Epithelial cell of prostate (primary cell): ENCODE data around the gene NRM.
"Not testable (repeated sequence)": the region's sequence is repeated elsewhere in the genome, so short reads cannot be mapped to it uniquely, and the experiment has no call there.

Experiments
- DNase-seq: peaks from one replicate; pipeline ENCODE4 v3.0.0-alpha.2; 2011; ENCODE audit warnings: low read depth, low spot score
- H3K27ac ChIP-seq: fragments of 450-650 bp; 2 replicates; pipeline ENCODE4 v1.5.1; 2017; ENCODE audit warnings: mild to moderate bottlenecking

NRM gene

DNA sequence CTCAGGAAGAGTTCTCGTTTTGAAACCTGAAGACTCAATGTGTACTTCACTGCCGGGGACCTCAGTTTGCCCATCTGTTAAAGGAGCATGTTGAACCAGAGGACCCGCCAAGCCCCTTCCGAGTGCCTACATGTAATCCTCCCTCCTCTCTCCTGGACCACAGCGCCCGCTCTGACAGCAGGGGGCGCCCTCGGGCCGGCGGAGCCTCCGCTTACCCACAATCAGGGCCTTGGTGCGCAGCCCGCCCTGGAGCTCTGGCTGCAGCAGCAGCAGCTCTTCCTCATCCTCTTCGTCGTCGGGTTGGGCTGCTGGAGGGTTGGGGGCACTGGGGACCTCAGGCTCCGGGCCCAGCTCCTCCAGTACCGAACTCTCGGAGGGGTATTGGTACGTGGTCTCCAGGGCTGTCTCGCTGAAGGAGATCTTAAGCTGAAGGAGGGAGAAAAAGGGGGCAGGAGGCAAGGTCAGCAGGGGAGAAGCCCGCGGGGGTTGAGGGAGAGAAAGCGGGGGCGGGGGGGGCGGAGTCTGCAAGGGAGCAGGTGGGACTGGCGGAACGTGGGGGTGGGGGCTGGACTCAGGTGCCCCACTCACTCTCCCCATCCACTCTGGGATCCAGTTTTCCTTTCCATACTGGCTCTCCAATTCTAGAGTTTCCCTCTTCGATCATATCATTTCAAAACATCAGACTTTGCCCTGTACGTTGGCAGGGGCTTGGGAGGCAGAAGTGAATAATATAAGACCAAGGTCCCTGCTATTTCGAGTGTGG lies 11.6 kb downstream of the NRM start:
- no peak for DNase-seq
- peak overlapping the region; percentile 98 for H3K27ac ChIP-seq

GRCh38 chr6:30676660-30677285 lies 14.0 kb downstream of the NRM start:
- H3K27ac ChIP-seq, result no peak overlapping the region
- no peak for DNase-seq

DNA sequence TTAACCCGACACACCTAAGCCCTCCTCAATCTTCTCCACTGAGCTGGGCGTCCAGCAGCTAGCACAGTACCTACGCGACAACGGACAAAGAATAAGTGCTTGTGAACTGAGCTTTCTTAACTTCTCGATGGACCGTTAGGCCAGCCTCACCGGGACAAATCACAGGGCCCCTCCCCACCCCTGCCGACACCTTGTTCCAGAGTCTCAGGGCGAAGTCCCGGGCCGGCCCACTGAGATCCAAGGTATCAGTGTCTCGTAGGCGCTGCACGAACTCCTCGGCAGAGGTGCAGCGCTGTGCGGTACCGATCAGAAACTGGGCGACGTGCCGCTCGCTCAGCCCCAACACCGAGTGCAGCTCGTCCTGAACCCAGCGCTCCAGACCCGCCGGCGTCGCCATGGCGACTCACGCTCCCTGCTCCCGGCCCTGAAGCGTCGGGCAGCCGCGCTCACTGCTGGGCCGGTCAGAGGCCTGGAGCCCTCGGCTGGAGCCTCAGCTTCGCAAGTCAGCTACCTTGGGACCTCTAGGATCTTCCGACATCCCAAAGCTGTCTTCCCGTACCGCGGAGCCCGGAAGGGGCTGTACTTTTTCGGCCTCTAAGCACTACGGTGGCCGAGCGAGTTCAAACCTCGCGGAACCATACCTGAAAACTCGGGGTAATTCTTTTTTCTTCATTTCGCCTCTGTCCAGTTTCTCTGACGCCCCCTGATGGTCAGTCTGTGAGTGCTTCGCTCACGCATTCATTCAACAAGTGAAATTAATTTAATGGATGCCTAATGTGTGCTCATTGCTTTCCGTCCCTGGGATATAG lies 18.1 kb downstream of the NRM start, which contains the start of gene DHX16:
Gene DHX16 (minus strand): TSS at position 562 of the 809 bp plus-strand sequence. CDS start 165 bp downstream, at position 397.
- peak within 1 kb of the TSS; percentile 59 for H3K27ac ChIP-seq
- DNase-seq, result peak; percentile 93

DNA sequence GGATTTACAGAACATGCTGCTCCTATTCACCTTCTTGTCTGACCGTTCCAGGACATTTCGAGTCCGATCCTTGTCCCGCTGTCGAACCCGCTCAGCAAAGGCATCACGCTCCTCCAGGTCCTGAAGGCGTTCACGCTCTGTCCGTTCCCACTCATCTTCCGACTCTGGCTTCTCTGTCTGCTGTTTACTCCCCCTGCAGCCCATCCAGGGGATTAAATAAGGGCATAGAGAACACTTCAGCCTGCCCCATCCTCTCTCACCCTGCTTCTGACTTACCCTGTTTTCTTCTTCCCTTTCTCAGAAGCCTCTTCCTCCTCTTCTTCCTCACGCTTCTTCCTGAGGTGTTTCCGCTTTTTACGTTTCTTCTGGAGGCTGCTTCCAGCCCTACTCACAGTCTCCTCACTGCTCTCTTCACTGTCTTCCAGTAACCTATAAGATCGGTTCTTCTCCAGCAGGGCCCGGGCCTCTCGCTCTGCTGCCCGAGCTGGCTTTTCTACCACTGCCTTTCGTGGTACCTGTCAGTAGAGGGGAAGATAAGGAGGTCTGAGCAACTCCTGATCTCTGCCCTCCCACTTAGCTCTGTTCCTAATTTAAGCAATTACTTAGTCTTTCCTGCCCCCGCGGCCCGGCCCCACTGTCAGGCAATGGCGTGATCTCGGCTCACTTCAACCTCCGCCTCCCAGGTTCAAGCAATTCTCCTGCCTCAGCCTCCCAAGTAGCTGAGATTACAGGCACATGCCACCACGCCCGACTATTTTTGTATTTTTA lies 19.8 kb downstream of the NRM start:
- no peak for DNase-seq
- no peak overlapping the region for H3K27ac ChIP-seq

DNA sequence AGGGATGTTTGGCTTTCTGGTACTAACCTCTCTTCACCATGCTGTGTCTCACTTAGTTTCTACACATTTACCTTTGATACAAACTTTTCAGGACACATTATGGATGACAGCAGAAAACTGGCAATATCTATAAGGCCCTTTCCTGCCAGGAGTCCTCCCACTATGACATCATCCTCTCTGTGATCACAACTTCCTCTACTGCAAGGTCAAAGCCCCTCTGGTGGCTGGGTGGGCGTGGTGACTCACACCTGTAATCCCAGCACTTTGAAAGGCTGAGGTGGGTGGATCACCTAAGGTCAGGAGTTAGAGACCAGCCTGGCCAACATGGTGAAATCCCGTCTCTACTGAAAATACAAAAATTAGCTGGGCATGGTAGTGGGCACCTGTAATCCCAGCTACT lies 24.5 kb downstream of the NRM start:
- not testable (repeated sequence) for DNase-seq, H3K27ac ChIP-seq

DNA sequence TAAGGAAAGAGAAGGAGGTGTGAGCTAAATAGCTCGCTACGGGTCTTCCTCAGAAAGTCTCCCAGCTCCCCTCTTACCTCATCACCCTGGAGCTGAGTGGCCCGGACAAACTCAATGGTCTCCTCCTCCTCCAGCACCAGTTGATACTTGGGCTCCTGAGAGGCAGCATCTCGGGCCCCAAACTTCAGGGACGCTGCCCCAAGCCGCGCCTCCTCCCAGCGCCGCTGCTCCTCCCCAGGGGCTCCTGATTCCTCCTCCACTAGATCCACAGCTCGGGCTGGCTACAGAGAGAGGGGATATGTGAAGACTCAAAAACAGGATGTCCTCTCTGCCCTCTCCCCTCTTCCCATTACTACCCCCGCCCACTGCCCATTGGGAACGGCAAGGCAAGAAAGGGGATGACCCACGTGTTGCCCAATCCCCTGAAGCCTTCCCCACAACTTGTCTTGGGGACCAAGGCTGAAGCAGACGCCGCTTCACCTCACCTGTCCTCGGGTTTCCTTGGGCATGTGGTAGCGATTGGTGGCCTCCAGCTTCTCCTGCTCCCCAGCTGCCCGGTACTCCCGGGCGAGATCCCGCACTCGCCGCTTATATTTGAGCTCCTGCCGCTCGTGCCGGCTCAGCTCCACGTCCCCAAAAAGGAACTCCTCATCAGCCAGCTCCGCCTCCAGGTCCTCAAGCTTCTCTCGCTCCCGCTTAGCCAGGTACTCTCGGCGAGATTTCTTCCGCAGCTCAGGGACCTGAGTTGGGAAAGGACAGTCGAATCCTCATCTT lies 25.6 kb downstream of the NRM start:
- no peak overlapping the region for H3K27ac ChIP-seq
- no peak for DNase-seq

- H3K27ac ChIP-seq, DNase-seq: not testable (repeated sequence)
These were observed 32.9 kb downstream of the NRM start for GRCh38 chr6:30657922-30658321.

DNA sequence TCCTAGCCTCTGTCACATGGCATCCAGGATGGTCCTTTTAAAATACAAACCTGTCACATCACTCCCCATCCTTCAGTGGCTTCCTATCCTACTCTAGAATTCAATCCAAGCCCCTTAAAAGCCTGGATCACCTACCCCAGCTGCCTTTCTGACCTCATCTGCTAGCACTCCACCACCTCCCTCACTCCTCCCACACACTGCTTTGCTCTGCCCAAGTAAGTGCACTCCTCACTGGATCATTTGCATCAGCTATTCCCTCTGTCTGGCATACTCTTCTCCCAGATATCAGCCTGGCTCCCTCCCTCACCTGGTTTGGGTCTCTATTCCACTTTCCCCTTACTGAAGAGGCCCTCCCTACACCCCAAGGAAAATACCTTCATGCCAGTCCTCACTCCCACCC lies 33.3 kb downstream of the NRM start:
- H3K27ac ChIP-seq, result no peak overlapping the region
- no peak for DNase-seq

- H3K27ac ChIP-seq, result no peak overlapping the region
- DNase-seq, result no peak
These were observed 34.3 kb downstream of the NRM start for GRCh38 chr6:30656513-30656912.

DNA sequence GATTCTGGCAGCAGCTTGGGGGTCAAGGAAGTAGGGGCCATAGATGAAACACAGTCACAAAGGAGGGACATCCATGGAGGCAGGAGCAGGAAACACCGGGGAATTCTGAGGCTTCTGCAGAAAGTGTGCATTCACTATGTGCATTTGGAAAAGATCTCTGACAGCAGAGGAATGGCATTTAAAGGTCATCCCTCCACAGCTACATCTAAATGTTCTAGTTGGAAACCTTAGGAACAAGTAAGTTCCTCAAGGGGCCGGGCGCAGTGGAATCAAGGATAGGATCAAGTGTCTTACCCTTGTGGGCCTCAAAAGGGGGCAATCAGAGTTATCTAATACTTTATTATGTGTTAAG lies 35.1 kb downstream of the NRM start:
- DNase-seq, result no peak
- no peak overlapping the region for H3K27ac ChIP-seq

DNA sequence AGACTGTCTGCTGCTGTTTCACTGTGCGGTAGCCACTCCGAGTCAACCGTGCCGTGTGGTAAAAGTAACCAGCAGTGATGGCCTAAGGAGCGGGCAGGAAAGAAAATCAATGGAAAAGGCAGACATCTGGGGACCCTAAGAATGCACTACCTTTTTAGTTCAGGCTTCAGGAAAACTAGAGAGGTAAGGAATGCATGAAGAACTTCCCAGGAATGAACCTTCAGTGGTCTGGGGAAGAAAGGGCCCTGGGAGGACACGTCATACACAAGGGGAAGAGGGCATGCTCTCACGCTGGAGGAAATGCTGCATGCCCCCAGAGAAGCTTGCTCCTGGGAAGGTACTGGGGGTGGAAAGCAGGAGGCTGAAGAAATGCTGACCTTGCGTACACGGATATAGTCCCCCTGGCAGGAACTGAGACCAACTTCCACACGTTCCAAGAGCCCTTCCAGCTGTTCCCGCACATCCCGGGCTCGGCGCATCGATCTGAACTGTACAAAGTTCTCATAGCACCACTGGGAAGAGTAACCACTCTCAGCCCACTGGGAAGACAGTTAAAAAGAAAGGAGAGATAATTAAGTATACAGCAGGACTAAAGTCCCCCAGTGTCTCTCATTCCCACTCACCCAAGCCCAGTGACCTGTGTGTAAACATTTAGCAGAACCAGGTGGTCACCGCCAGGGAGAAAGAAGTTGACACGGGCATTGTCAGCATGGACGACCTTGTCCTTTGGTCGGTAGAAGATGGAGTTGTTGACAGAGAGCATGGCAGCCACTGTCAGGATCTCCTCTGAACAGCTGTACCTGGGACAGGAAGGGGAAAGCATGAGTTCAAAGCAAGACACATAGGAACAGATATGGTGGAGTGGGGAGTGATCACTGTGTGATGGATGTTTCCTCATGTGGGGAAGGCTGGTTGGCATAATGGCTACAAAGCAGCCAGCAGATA lies 35.7 kb downstream of the NRM start:
- DNase-seq, result no peak
- H3K27ac ChIP-seq, result no peak overlapping the region

DNA sequence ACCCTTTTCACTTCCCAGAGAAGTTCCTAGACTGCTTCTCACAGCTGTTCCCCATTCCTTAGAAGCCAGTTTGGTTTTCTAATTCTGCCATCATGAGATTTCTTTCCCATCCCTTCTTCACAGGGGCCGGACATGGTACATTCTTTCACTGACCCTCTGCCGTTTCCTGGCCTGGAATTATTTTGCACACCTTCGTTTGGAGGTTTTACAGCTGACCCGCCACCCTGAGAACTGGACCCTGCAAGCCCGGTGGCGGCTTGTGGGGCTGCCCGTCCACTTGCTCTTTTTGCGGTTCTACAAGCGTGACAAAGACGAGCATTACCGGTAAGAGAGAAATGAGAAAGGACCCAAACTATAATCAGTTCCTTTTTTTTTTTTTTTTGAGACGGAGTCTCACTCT lies 39.6 kb downstream of the NRM start:
- no peak for DNase-seq
- no peak overlapping the region for H3K27ac ChIP-seq

DNA sequence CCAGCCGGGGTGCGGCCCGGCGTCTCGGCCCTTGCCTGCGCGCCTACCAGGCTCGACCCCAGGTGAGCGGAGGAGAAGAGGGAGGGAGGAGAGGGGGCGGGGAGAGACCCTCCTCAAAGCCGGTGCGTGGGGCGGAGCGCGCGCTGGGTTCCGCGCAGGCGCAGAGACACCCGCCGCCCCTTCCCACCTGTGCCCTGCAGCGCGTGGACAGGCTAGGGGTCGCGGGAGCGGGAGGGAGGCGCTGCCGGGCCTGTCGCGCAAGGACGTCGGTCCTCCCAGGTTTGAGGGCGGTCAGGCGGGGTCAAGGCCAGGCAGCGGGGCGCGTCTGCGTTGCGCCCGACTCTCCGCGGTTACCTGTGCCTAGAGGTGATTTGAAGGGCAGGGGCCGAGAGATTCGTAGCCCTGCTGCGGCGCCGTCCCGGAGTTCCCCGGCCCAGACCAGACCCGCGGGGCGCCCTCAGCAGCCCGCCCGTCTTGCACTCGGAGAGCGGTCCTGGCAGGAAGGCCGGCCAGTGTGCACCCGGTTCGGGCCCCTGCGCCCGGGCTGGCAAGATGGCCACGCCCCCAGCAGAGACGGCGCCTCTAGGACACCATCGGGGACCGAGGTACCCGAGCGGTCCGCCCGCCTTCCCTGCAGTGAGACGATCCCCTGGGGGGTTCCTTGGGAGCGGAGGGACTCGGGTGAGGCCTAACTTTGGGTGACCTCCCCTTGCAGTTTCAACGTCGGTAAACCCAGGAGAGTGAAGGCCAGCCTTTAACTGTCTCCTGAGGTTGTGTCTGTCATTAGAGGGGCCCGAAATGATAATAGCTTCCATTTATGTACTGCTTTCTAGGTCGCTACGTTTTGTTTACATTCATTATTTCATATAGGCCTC lies 43.3 kb downstream of the NRM start:
- DNase-seq, result no peak
- peak overlapping the region; percentile 71 for H3K27ac ChIP-seq

- peak; percentile 49 for DNase-seq
These were observed 44.1 kb downstream of the NRM start, which contains the start of gene C6orf136 for GRCh38 chr6:30646450-30647241. Gene C6orf136, plus strand, starts transcription at chr6:30647133. Its CDS starts 99 bp downstream, at chr6:30647232.

GRCh38 chr6:30645989-30646388 lies 44.8 kb downstream of the NRM start:
- H3K27ac ChIP-seq, result peak overlapping the region; percentile 71
- no peak for DNase-seq

More at GRCh38 chr6:30646450-30647241, 44.1 kb downstream of the NRM start, which contains the start of gene C6orf136:
- H3K27ac ChIP-seq, result peak within 1 kb of the TSS; percentile 71

DNA sequence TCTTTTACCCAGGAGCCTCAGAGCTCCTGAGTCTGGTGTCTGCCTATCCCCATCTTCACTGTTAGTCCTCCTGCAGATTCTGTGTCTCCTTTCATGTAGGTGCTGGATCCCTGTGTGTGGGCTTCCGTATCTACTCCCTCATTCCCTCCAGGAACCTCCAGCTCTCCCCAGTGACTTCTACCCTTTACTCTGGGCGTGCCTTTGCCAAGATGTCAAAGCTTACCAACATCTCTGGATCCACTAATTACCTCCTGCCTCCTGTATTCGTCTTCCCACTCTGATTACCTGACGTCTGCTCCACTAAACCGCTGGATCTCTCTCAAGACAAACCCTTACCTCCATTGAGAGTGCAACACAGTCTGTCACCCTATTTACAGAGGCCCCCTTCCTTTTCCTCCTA lies 46.0 kb downstream of the NRM start:
- no peak for DNase-seq

GRCh38 chr6:30643656-30644055 lies 47.1 kb downstream of the NRM start:
- no peak overlapping the region for H3K27ac ChIP-seq
- DNase-seq, result no peak

More for the DNA sequence above, 46.0 kb downstream of the NRM start:
- no peak overlapping the region for H3K27ac ChIP-seq
